Omental fat pad (tissue), 4 donors: ENCODE data around the gene CELSR1. TPM values are rescaled to one million over a fixed set of nuclear protein-coding genes. Genes with fewer than 3 reads are reported as not detected.

Source experiments
- ATAC-seq: fragments of 150-250 bp; one replicate; pipeline ENCODE4 v1.9.1; 2016; ENCODE audit warnings: mild to moderate bottlenecking, moderate library complexity; ENCODE audit not compliant: low FRiP score
- DNase-seq: peaks from one replicate; pipeline ENCODE4 v3.0.0-alpha.2; 2019; ENCODE audit warnings: low spot score
- total RNA-seq, 4 donors: library from RNA; depleted of rRNA; stranded (reverse); fragments of >200 nt; gene quantifications; one replicate each; pipeline ENCODE4 v1.1.0, GENCODE V29; 2016
- TF ChIP-seq, protein P1 (sequence below), 3 donors: fragments of 450-650 bp; IDR thresholded peaks; one replicate each; pipeline ENCODE4 v1.5.1; 2016 to 2017; ENCODE audit warnings: antibody characterized with exemption in 3 of 3, mild to moderate bottlenecking in 3 of 3, moderate library complexity in 2 of 3

CELSR1 gene
- total RNA-seq, 4 donors from 2014 or later = 1.3 to 5.9 (median 2.7) TPM

DNA sequence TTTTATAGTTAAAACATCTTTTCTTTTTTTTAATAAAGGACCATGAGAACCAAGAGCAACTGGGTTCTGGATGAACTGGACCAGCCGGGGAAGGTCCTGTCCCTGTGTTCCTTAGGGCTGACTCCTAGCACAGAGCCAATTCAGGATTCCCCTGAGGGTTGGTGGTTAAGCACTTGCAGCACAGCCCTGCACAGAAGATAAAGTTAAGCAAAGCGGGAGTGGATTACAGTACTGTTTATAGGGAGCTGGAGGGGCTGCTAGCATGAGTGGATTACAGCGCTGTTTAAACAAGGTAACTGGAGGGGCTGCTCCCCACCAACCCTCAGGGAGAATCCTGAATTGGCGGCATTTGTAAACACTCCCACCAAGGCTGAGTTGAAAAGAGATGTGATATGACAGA, 90.6 kb downstream of the CELSR1 start:
- DNase-seq (no peak), ATAC-seq (no peak)
- TF ChIP-seq, protein P1, sequence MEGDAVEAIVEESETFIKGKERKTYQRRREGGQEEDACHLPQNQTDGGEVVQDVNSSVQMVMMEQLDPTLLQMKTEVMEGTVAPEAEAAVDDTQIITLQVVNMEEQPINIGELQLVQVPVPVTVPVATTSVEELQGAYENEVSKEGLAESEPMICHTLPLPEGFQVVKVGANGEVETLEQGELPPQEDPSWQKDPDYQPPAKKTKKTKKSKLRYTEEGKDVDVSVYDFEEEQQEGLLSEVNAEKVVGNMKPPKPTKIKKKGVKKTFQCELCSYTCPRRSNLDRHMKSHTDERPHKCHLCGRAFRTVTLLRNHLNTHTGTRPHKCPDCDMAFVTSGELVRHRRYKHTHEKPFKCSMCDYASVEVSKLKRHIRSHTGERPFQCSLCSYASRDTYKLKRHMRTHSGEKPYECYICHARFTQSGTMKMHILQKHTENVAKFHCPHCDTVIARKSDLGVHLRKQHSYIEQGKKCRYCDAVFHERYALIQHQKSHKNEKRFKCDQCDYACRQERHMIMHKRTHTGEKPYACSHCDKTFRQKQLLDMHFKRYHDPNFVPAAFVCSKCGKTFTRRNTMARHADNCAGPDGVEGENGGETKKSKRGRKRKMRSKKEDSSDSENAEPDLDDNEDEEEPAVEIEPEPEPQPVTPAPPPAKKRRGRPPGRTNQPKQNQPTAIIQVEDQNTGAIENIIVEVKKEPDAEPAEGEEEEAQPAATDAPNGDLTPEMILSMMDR (IDR thresholded peaks at IDR 0.05) = no peak

DNA sequence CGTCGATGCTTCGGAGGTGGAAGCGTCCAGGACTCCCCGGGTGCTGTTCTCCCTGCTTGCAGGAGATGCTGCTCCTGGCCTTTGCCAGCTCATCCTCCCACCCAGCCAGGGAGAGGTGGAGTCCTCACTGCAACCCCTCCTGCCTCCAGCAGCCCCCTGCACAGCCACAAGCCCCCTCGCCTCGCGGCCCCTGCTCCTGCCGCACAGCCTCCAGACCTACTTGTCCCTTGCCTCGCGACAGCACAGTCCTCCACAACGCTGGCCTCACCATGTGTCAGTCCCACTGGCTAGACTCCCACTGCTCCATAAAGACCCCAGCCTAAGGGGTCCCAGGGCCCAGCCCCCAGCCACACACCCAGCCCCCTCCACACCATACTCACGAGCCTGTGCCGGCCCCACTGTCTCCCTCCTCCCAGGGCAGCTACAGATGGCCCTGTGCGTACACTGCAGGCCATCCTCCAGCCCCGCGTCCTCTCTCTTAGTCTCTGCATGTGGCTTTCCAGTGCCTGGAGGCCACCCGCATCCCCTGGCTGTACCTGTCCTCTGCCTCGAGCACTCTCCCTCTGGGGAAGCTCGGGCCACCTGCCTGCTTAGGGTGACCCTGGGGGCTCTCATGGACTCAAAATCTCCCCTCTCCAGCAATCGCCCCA, 91.5 kb downstream of the CELSR1 start:
- TF ChIP-seq, protein P1 (IDR thresholded peaks at IDR 0.05) = no peak
- DNase-seq (no peak), ATAC-seq (no peak)

DNA sequence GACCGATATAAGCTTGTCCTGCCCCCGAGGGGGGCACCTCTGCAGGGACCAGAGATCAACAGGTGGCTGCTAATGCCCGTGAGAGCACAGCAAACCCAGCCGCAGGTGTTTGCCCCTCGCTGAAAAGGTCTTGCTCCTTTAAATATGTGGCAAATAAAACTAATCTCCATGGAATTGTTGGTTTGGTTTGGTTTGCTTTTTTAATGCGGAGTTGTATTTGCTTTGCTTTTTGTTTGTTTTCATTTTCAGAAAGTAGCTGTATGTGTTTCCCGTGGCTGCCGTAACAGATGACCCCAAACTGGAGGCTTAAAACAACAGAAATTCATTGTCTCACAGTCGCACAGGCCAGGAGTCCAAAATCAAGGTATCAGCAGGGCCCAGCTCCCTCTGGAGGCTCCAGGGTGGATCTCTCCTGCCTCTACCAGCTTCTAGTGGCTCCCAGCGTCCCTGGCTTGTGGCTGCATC, 93.0 kb downstream of the CELSR1 start:
- ATAC-seq = no peak
- TF ChIP-seq, protein P1 (IDR thresholded peaks at IDR 0.05) = no peak

DNA sequence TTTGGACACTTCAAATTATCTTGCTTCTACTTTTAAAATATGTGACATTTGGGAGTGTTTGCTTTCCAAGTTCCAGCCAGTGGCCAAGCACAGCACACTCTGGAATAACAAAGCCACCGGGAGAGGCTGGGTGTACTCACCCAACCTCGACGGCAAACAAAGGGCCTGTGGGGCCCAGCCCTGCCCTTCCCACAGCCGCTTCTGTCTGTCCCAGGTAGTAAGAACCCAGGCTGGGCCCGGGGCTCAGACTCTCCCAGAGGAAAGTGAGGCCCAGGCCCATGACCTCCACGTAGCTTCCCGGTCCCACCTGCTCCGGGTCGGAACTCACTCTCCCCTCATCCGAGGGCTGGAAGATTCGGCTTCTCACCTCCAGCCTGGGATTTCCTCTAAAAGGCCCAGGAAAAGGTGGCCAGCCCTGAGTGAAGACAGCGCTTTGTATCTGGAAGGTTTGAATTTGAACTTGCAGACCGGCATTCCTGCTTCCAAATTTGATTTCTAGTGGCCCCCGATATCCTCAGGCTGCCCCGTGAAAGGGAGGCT, 93.5 kb downstream of the CELSR1 start:
- no peak for DNase-seq
- ATAC-seq = no peak
- TF ChIP-seq, protein P1 (IDR thresholded peaks at IDR 0.05) = no peak

More for the DNA sequence above, 93.0 kb downstream of the CELSR1 start:
- DNase-seq = no peak

DNA sequence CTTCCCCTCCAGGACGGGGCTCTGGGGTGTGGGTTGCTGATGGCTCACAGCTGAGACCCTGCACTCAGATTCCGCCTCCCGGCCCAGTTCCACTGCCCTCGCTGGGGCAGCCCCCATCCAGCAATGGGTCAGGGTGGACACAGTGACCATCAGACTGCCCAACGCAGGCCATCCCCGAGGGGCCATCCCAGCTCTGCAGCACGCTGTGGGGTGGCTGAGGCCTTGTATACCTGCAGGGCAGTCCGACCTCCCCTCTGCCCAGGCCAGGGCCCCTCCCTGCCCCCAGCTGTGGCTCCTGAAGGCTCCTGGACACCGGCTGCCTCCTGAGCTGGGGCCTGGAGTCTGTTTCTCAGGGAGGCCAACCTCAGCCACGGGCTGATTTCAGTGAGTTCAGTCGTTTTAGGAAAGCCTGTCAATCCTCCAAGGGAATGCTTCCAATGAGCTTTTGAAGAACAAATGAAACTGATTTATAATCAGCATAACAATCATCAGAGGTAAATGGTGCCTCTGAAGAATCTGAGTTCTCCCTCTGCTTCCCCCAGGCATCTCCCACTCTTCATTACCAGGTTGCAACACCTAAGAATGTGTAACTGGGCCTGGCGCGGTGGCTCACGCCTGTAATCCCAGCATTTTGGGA, 95.1 kb downstream of the CELSR1 start:
- no peak for DNase-seq
- TF ChIP-seq, protein P1 (IDR thresholded peaks at IDR 0.05) = no peak
- no peak for ATAC-seq

DNA sequence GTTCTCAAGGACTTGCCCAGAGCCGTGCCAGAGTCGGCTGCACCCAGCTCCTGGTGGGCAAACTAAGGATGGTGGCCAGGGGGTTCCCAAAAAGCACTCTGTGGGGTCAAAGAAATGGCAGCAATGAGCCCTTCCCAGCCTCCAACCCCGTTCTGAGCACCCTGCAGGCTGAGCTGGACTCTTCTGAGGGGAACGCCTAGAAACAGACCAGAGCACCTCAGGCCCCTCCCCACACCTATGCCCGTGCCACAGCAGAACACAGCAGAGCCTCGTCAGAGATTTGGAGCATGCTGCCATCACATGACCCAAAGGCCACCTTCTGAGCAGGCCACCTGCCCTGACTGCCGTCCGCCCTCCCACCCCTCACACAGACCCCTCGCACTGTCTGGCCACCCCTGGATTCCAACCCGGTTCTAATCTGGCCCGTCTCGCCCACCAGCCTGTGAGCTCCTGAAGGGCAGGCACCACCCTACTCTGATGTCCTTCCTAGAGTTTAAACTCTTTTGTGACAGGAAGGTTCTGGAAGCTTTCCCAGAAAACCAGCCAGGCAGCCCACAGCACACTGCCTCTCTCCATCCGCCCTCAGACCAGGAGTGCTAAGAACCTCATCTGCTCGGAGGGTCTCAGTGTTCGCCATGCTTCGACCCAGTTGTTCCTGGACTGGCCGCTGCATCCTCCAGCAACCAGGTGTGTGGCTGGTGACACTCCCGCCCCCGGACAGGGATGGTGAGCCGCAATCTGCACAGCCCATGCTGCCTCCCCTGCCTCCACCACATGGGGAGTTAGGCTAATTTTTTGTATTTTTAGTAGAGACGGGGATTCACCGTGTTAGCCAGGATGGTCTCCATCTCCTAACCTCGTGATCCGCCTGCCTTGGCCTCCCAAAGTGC, 97.6 kb downstream of the CELSR1 start:
- TF ChIP-seq, protein P1 (IDR thresholded peaks at IDR 0.05) = no peak
- no peak for DNase-seq
- ATAC-seq = peak; percentile 10
